M059J (cell line): ENCODE results near the gene ASIC5. TPM values are rescaled to one million over a fixed set of nuclear protein-coding genes. Genes with fewer than 3 reads are reported as not detected.

ENCODE experiments used
- DNase-seq: peaks from one replicate; pipeline ENCODE4 v3.0.0-alpha.2; 2012; ENCODE audit warnings: low read depth
- total RNA-seq: library from RNA; depleted of rRNA; stranded (reverse); fragments of >200 nt; shearing (Covaris generic); gene quantifications from 2 replicates; pipeline ENCODE4 v1.2.3, GENCODE V29; 2014

The ASIC5 gene
- total RNA-seq, 1 experiment from 2014 or later = not detected

- DNase-seq = no peak
Observed at GRCh38 chr4:155881555-155881954, 15.5 kb upstream of the ASIC5 start.

- no peak for DNase-seq
Observed at GRCh38 chr4:155879767-155880166, 13.7 kb upstream of the ASIC5 start.

GRCh38 chr4:155878611-155879010, 12.5 kb upstream of the ASIC5 start:
- no peak for DNase-seq

- DNase-seq = no peak
Observed at GRCh38 chr4:155877971-155878370, 11.9 kb upstream of the ASIC5 start.

GRCh38 chr4:155875878-155876277, 9.8 kb upstream of the ASIC5 start:
- no peak for DNase-seq

GRCh38 chr4:155855897-155856296, 10.2 kb downstream of the ASIC5 start:
- DNase-seq = no peak

- DNase-seq = peak; percentile 76
Observed at GRCh38 chr4:155854582-155855226, 11.4 kb downstream of the ASIC5 start.

- DNase-seq = no peak
Observed at GRCh38 chr4:155853189-155853588, 12.9 kb downstream of the ASIC5 start.

- DNase-seq = no peak
Observed at GRCh38 chr4:155849042-155849441, 17.0 kb downstream of the ASIC5 start.

- no peak for DNase-seq
Observed at GRCh38 chr4:155846929-155847328, 19.1 kb downstream of the ASIC5 start.

- DNase-seq = no peak
Observed at GRCh38 chr4:155842080-155842479, 24.0 kb downstream of the ASIC5 start.

GRCh38 chr4:155837203-155837796, 28.8 kb downstream of the ASIC5 start:
- no peak for DNase-seq

GRCh38 chr4:155832664-155833063, 33.4 kb downstream of the ASIC5 start:
- DNase-seq = no peak

GRCh38 chr4:155828628-155829027, 37.4 kb downstream of the ASIC5 start:
- DNase-seq = peak; percentile 21

GRCh38 chr4:155822572-155822971, 43.5 kb downstream of the ASIC5 start:
- DNase-seq = no peak

GRCh38 chr4:155820887-155821518, 45.1 kb downstream of the ASIC5 start:
- DNase-seq = no peak

GRCh38 chr4:155819066-155819465, 47.0 kb downstream of the ASIC5 start:
- DNase-seq = no peak

GRCh38 chr4:155818639-155819038, 47.4 kb downstream of the ASIC5 start:
- DNase-seq = no peak

- DNase-seq = peak; percentile 31
Observed at GRCh38 chr4:155811083-155811482, 55.0 kb downstream of the ASIC5 start.

- peak; percentile 83 for DNase-seq
Observed at GRCh38 chr4:155809835-155810234, 56.2 kb downstream of the ASIC5 start.

- DNase-seq = peak; percentile 7
Observed at GRCh38 chr4:155807021-155807420, 59.1 kb downstream of the ASIC5 start.

GRCh38 chr4:155805016-155805415, 61.1 kb downstream of the ASIC5 start:
- peak; percentile 55 for DNase-seq
